ENCODE data around the gene HEATR5B. TPM values are rescaled to one million over a fixed set of nuclear protein-coding genes. Genes with fewer than 3 reads are reported as not detected.

Gene HEATR5B
- total and polyA plus RNA-seq, 9 of the 15 experiments (the other 6 are each of a cell fraction or from before 2014, with no cell fraction given): 4.2 to 21.7 (median 12.2) TPM

GRCh38 chr2:37125416-37125815 lies 41.2 kb upstream of the HEATR5B start (continued):
- TF ChIP-seq MGA (IDR thresholded peaks at IDR 0.05) (no peak), SMARCC2 (IDR thresholded peaks at IDR 0.05; ENCODE audit: low read depth) (no peak), ILK (tag; IDR thresholded peaks at IDR 0.05; ENCODE audit: borderline replicate concordance, low read depth) (no peak), ESRRB (CRISPR knock-in tag; IDR thresholded peaks at IDR 0.05; ENCODE audit: borderline replicate concordance) (no peak), MAFG (tag; conservative IDR thresholded peaks at IDR 0.05) (no peak), SIN3A (IDR thresholded peaks at IDR 0.05; ENCODE audit: borderline replicate concordance in 2 of 2, control insufficient read depth in 1 of 2, low read depth in 2 of 2, low read length in 2 of 2) (no peak)
